CD4-positive, alpha-beta T cell treated with Interleukin-17A for 1 hour (primary cell): ENCODE measurements around the gene CACNA1B.
"Not testable (repeated sequence)": the region's sequence is repeated elsewhere in the genome, so short reads cannot be mapped to it uniquely, and the experiment has no call there.

Experiments used
- DNase-seq: peaks from one replicate; pipeline ENCODE4 v3.0.0-alpha.2; 2020

CACNA1B gene

GRCh38 chr9:137866226-137867141 lies 11.1 kb upstream of the CACNA1B start:
- DNase-seq = no peak

DNA sequence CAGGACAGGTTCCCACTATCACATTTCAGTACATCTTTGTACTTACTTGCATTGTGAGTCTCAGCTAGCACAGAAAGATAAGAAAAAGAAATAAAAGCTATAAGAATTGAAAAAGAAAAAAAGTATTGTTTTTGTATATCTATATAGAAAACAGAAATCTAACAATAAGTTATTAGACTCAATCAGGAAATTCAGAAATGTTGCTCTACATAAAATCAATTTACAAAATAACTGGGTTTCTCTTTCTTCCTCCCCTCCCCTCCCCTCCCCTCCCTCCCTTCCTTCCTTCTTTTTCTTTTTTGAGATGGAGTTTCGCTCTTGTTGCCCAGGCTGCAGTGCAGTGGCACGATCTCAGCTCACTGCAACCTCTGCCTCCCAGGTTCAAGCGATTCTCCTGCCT lies 7.2 kb upstream of the CACNA1B start:
- DNase-seq = no peak

GRCh38 chr9:137872296-137872695 lies 5.3 kb upstream of the CACNA1B start:
- DNase-seq = no peak

DNA sequence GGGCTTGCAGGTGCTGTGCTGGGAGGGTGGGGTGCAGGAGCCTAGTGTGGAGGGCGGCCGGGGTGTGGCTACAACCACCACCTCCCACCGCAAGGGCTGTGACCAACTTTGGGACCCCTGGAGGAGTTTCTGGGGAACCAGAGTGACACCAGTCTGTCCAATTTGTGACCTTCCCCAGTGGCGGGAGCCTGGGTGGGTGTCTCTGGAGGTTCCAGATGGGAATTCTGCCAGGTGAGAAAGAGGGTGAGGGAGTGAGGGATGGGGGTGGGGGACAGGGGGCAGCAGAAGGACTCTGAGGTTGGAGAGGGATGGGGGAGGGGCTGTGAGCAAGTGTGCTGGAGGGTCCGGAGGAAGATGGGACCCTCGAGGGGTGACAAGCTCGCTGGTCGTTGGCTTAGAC lies 4.2 kb upstream of the CACNA1B start:
- no peak for DNase-seq

DNA sequence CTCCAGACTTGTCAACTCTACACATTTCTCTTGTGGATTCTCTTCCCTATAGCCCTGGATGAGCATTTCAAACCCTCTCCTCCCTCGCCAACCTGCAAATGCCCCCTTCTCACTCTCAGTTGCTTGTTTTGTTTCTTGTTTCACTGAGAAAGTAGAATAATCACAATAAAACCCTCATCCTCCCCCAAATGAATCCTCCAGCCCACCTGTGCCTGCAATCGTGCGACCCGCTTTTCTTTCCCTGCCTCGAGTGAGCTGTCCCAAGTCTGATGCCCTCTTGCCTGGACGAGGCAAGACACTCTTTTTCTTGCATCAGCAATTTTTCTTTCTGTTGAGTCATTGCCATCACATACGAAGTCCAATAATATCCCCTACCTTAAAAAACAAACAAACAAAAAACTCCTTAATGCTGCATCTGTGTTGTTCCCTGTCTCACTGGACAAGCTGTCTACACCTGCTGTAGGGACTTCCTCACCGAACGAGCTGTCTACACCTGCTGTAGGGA lies 3.7 kb upstream of the CACNA1B start:
- no peak for DNase-seq

DNA sequence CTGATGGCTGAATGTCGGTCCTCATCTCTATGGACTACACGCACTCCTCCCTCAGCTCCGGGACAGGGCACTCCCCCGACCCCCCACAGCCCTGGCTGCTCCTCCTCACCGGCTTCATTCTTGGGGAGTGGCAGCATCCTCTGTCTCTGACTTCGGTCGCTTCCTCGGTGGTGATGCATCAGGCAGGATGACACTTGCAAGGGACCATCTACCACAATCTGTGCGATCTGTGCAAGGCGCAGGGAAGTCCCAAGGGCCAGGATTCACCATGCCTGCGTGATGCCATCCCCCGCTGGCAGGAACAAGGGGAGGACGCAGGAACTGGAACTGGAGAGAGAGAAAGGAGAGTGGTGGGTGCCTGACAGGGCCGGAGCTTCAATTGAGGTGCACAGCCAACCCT lies 2.2 kb upstream of the CACNA1B start:
- no peak for DNase-seq

GRCh38 chr9:137875846-137876245 lies 1.7 kb upstream of the CACNA1B start:
- no peak for DNase-seq

GRCh38 chr9:137876269-137876668 lies 1.3 kb upstream of the CACNA1B start:
- no peak for DNase-seq

- DNase-seq = no peak
Measured at GRCh38 chr9:137876781-137877386, 698 bp upstream of the CACNA1B start.

GRCh38 chr9:137878146-137878941 lies 762 bp downstream of the CACNA1B start:
- no peak for DNase-seq

DNA sequence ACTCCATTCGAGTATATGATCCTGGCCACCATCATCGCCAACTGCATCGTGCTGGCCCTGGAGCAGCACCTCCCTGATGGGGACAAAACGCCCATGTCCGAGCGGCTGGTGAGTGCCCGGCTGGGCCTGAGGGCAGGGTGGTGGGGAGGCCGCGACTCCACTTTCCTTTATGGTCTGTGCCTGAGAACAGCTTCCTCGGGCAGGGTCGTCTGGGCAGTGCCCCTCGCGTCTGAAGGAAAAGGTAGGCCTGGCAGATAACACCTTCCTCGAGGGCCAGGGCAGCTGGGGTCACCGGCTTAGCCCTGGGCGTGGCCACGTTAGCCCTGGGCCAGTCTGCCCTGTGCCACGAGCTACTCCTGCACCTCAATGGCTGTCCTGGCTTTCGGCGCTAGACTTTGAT lies 1.5 kb downstream of the CACNA1B start:
- no peak for DNase-seq

DNA sequence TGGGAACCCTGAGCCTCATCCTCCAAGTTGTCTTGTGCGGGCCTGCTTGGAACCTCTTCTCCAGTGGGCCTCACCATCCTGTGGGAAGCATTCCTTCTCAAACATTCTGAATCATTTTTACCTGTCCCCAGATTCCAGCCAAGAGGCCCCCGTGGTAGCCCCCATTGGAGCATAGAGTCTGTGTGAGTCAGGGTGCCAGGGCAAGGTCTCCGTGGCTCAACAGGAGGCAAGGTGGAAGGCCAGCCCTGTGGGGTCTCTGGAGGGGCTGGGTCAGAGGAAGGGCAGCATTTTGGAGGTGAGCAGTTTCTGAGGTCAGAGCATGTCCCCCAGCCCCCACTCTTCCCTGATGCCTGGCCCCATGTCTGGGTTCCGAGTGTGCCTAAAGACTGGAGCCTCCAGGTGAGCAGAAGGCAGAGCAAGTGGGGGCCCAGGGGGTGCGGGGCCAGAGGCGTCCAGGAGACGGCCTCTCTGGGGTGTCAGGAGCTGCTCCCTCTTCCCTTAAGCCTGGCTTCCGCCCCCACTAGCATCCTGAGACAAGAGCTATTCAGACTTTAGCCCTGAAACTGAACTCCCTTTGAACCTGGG lies 2.1 kb downstream of the CACNA1B start:
- DNase-seq = no peak

- DNase-seq = no peak
Measured at GRCh38 chr9:137880160-137880975, 2.8 kb downstream of the CACNA1B start.

- DNase-seq = no peak
Measured at GRCh38 chr9:137880976-137881530, 3.5 kb downstream of the CACNA1B start.

GRCh38 chr9:137881591-137882505 lies 4.3 kb downstream of the CACNA1B start:
- no peak for DNase-seq

- no peak for DNase-seq
Measured at GRCh38 chr9:137882506-137882821, 4.9 kb downstream of the CACNA1B start.

GRCh38 chr9:137883977-137884376 lies 6.4 kb downstream of the CACNA1B start:
- not testable (repeated sequence) for DNase-seq

GRCh38 chr9:137884547-137884946 lies 7.0 kb downstream of the CACNA1B start:
- DNase-seq = not testable (repeated sequence)

DNA sequence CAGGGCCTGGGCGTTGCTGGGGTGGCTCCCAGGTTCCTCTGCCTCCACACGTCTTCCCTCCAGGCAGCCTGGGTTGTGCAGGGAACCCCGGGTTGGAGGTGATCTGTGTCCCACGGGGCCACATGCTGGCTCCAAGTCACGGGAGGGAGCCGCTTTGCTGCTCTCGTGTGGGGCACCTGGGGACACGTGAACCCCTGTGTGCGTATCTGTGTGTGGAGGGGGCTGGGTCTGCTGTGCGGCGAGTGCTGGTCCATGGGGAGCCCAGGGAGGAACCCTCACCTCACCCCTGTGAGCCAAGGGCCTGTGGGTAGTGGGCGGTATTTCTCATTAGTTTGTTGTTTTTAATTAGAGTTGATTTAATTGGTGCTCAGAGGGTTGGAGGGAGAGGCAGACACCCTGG lies 7.5 kb downstream of the CACNA1B start:
- DNase-seq = not testable (repeated sequence)

DNA sequence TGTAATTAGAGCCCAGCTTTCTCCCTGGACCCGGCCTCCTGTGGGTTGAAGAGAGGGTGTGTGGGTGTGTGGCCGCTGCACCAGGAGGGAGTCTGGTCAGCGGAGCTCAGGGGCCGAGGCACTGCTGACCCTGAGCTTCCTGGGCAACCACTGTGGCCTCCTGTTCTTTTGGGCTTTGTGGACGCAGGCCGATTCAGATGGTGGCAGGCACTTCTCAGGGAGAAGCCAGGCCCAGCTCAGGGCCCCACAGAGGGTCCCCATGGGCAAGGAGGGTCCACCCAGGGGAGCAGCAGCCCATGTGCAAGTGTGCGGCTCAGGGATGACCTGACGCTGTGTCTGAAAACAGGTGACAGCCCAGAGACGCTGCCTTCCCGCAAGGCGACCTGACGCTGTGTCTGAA lies 11.0 kb downstream of the CACNA1B start:
- not testable (repeated sequence) for DNase-seq

GRCh38 chr9:137889966-137890365 lies 12.4 kb downstream of the CACNA1B start:
- DNase-seq = not testable (repeated sequence)
